Cardiac fibroblast (primary cell): ENCODE results near the gene PDCD1.

ENCODE experiments used
- DNase-seq, 2 donors: peaks; one replicate each; pipeline versions ENCODE4 v3.0.0 to v3.0.0-alpha.2; 2010; ENCODE audit warnings: low read depth in 2 of 2
- H3K4me3 ChIP-seq, 2 donors: replicated peaks in 1 of 2; 1 replicate in 1 of 2; 2 replicates in 1 of 2; pipeline ENCODE4 v1.5.1; 2011; ENCODE audit warnings: low read depth in 2 of 2, low read length in 2 of 2, mild to moderate bottlenecking in 2 of 2, moderate library complexity in 1 of 2
- CTCF ChIP-seq: IDR thresholded peaks from one replicate; pipeline ENCODE4 v1.5.1; 2011; ENCODE audit warnings: low read depth, mild to moderate bottlenecking, low read length, inconsistent platforms

PDCD1 gene

GRCh38 chr2:241852981-241853631 is 5.6 kb downstream of the PDCD1 start:
- no peak for TF ChIP-seq CTCF
- no peak for DNase-seq
- no peak overlapping the region for H3K4me3 ChIP-seq

- H3K4me3 ChIP-seq: no peak overlapping the region
- DNase-seq: no peak
- TF ChIP-seq CTCF: no peak
Observed at GRCh38 chr2:241852116-241852980, 6.3 kb downstream of the PDCD1 start.

GRCh38 chr2:241851325-241852115 is 7.2 kb downstream of the PDCD1 start:
- H3K4me3 ChIP-seq: no peak overlapping the region
- TF ChIP-seq CTCF: no peak
- no peak for DNase-seq

- no peak for TF ChIP-seq CTCF
- no peak for DNase-seq
- H3K4me3 ChIP-seq: no peak overlapping the region
Observed at GRCh38 chr2:241850544-241851324, 8.0 kb downstream of the PDCD1 start.

DNA sequence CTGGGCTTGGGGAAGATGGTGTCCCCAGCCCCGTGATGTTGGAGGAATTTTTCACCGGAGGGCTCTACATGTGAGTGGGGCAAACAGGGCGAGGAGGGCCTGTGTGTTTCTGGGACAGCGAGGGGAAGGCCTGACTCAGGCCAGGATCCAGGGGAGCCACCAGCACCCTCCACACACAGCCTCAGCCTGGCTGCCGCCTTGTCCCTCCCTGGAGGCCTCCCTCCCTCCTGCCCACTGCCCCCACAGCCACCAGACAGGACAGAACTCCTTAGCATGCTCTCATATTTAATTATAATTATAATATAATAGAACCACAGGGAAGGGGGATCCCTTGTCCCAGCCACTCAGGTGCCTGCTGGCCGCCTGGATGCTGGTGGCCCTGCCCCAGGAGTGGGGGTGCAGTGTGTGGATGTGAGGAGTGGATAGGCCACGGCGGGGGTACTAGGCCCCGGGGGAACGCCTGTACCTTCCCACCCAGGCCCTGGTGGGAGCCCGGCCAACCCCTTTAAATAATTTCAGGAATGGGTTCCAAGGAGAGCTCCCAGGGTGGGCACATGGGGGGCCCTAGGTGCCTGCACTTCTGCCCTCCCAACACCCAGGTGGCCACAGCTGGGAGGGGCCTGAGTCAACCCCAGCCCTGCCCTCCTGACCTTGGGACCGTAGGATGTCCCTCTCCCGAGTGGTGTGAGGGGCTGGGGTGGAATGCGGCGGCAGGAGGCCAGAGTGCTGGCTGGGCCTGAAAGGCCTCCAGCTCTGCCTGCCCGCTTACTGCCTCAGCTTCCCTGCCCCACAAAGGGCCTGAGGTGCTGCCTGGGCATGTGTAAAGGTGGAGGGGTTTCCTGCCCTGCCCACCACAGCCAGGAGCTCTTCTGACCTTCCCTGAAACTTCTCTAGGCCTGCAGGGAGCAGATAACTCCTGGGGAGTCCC is 8.8 kb downstream of the PDCD1 start:
- no peak for TF ChIP-seq CTCF
- H3K4me3 ChIP-seq: no peak overlapping the region
- no peak for DNase-seq
